PC-9 (cell line): ENCODE data around the gene TRABD2A.

Source experiments
- CTCF ChIP-seq: fragments of 200-600 bp; sonication (generic); conservative IDR thresholded peaks from 2 replicates; pipeline ENCODE4 v1.6.1; 2017; ENCODE audit warnings: mixed run types, antibody characterized with exemption, mild to moderate bottlenecking, moderate library complexity
- EZH2 ChIP-seq: fragments of 200-600 bp; sonication (generic); IDR thresholded peaks from 2 replicates; pipeline ENCODE4 v1.8.0; 2017; ENCODE audit warnings: antibody characterized with exemption, low read depth

- no peak for TF ChIP-seq EZH2
- TF ChIP-seq CTCF, result no peak
These were observed 1.8 kb downstream of the TRABD2A start for GRCh38 chr2:84878896-84879583.
